ENCODE results near the gene SNAI3. TPM values are rescaled to one million over a fixed set of nuclear protein-coding genes. Genes with fewer than 3 reads are reported as not detected.

Gene SNAI3
- total and polyA plus RNA-seq, 2 of the 4 experiments (the other 2 are of a cell fraction), result 0.21 TPM; not detected in 1

DNA sequence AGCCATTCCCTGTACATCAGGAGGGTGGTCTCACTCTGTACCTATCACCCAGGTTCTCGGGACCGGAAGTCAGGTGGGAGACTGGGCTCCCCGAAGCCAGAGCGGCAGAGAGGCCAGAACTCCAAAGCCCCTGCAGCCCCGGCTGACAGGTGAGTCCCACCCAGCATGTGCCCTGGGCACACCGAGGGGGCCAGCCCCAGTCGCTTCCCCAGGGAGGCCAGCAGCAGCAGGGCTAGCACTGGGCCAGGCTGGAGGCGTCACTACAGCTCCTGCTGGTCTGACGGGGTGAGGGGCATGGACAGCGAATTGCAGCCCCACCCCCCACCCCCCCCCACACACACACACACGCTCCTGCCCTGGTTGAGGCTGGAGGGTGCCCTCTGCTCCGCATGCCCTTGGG, 55.9 kb downstream of the SNAI3 start:
- no peak overlapping the region for H3K4me2 ChIP-seq (ENCODE audit: low read depth, low read length)
- no peak overlapping the region for H2BK5ac ChIP-seq (ENCODE audit: low read depth, low read length, poor library complexity, severe bottlenecking)
- no peak overlapping the region for H2BK15ac ChIP-seq (ENCODE audit: low read depth, low read length)
- no peak overlapping the region for H3K14ac ChIP-seq (replicated peaks; ENCODE audit: low read depth, low read length)
- no peak overlapping the region for H3K4me3 ChIP-seq (ENCODE audit: insufficient read depth, low read depth, low read length)
- WGBS, 2 experiments (ENCODE audit: extremely low coverage in 2 of 2, insufficient read length in 1 of 2), result no CpG with 5 or more reads among the region's 12 CpGs
- H3K27me3 ChIP-seq (ENCODE audit: control insufficient read depth, insufficient read depth, low read length), result no peaks in the 10 kb centered on the region
- intact Hi-C loops (cut with micrococcal nuclease) (no loop called here), in situ Hi-C loops (cut with MboI; ENCODE audit: low sequenced_read_pairs) (no loop called here), dilution Hi-C loops (cut with HindIII; ENCODE audit: low sequenced_read_pairs, unreplicated experiment) (no loop called here)
- no peaks in the 10 kb centered on the region for H3K9me3 ChIP-seq (ENCODE audit: control insufficient read depth, insufficient read depth, low read length)
- ATAC-seq (ENCODE audit: low read depth), result no peak
- no TSS peak for BruUV-seq (replicated peaks)
- peaks cover 8% of the 10 kb centered on the region for H3K4me1 ChIP-seq (ENCODE audit: control insufficient read depth, insufficient read depth, low read length)
- H3K9ac ChIP-seq (ENCODE audit: low read depth, low read length), result no peak overlapping the region
- no peak overlapping the region for H4K8ac ChIP-seq (ENCODE audit: low read depth in 2 of 2, low read length in 2 of 2)
- no peak overlapping the region for H3K56ac ChIP-seq (ENCODE audit: extremely low read depth, insufficient read depth, low read length)
- TF ChIP-seq CEBPB (IDR thresholded peaks at IDR 0.05; ENCODE audit: low read depth, low read length), result no peak
- H4K5ac ChIP-seq (ENCODE audit: low read depth, low read length), result no peak overlapping the region
- H3K36me3 ChIP-seq (ENCODE audit: control insufficient read depth, insufficient read depth, low read length), result peaks cover 57% of the 10 kb centered on the region
- no peak overlapping the region for H3K4ac ChIP-seq (ENCODE audit: low read depth, low read length)
- H2BK120ac ChIP-seq (ENCODE audit: low read depth, low read length), result no peak overlapping the region
- ChIA-PET CTCF (no interaction called here), POLR2A (ENCODE audit: unreplicated experiment) (no interaction called here)
- no peaks in the 10 kb centered on the region for H3K9me1 ChIP-seq (ENCODE audit: insufficient read depth, low read length)
- no peak overlapping the region for H3K18ac ChIP-seq (ENCODE audit: low read depth, low read length)
- no peak overlapping the region for H2AFZ ChIP-seq (replicated peaks; ENCODE audit: low read length, poor library complexity)
- peaks cover 0 to 7% of the 10 kb centered on the region in 2 experiments; a peak in 2 of 4 replicates for H3K79me1 ChIP-seq (ENCODE audit: low read depth in 1 of 2, low read length in 2 of 2)
- H3K23ac ChIP-seq (ENCODE audit: low read depth, low read length), result no peak overlapping the region
- H4K91ac ChIP-seq (ENCODE audit: insufficient read depth, low read depth, low read length), result no peak overlapping the region
- no peak overlapping the region for H3K27ac ChIP-seq (ENCODE audit: insufficient read depth, low read length)
- no peaks in the 10 kb centered on the region; the same call in 1 of the 2 replicates for H4K20me1 ChIP-seq (ENCODE audit: insufficient read depth, low read length)
- peak overlapping the region; percentile 19 for H2AK9ac ChIP-seq (replicated peaks; ENCODE audit: low read depth, low read length, poor library complexity)
- no peak overlapping the region for H2BK20ac ChIP-seq (ENCODE audit: low read depth, low read length)
- no peak for DNase-seq
- H2AK5ac ChIP-seq (ENCODE audit: low read depth, low read length), result no peak overlapping the region

Data from IMR-90 (cell line).